GM12878 (cell line): ENCODE measurements around the gene RCCD1.

Experiments used
- BRCA1 ChIP-seq: IDR thresholded peaks from 2 replicates; pipeline ENCODE4 v1.6.1; 2011; ENCODE audit warnings: low read depth, low read length, improper control_type of control experiment
- CHD2 ChIP-seq: IDR thresholded peaks from 2 replicates; pipeline ENCODE4 v1.6.1; 2011; ENCODE audit warnings: low read depth, low read length, improper control_type of control experiment, borderline replicate concordance
- DPF2 ChIP-seq: fragments of 450-650 bp; IDR thresholded peaks from 2 replicates; pipeline ENCODE4 v1.6.1; 2017; ENCODE audit warnings: mild to moderate bottlenecking
- EP300 ChIP-seq, 2 experiments: fragments of 150-350 bp in 1 of 2; IDR thresholded peaks; 2 replicates each; pipeline ENCODE4 v1.6.1; 2011 to 2012; ENCODE audit warnings: low read depth in 2 of 2, low read length in 2 of 2, borderline replicate concordance in 1 of 2, improper control_type of control experiment in 1 of 2, inconsistent platforms in 1 of 2; ENCODE audit not compliant: control insufficient read depth in 1 of 2
- FOS ChIP-seq: IDR thresholded peaks from 3 replicates; pipeline ENCODE4 v1.6.1; 2011; ENCODE audit warnings: borderline replicate concordance; ENCODE audit not compliant: insufficient read length; ENCODE audit errors: extremely low read depth
- MTA3 ChIP-seq: IDR thresholded peaks from 2 replicates; pipeline ENCODE4 v1.6.1; 2012; ENCODE audit warnings: low read length, inconsistent platforms, borderline replicate concordance
- POLR2AphosphoS2 ChIP-seq: IDR thresholded peaks from 2 replicates; pipeline ENCODE4 v1.6.1; 2011; ENCODE audit warnings: low read depth, mild to moderate bottlenecking, low read length, improper control_type of control experiment, moderate library complexity
- RAD51 ChIP-seq: fragments of 450-650 bp; IDR thresholded peaks from 2 replicates; pipeline ENCODE4 v1.6.1; 2016; ENCODE audit warnings: moderate library complexity, mild to moderate bottlenecking, inconsistent platforms
- SMC3 ChIP-seq: IDR thresholded peaks from 2 replicates; pipeline ENCODE4 v1.6.1; 2011; ENCODE audit warnings: low read length, improper control_type of control experiment, borderline replicate concordance
- SP1 ChIP-seq: IDR thresholded peaks from one replicate; pipeline ENCODE4 v1.6.1; 2011; ENCODE audit warnings: low read depth, low read length
- TAF1 ChIP-seq: IDR thresholded peaks from 2 replicates; pipeline ENCODE4 v1.6.1; 2011; ENCODE audit warnings: mild to moderate bottlenecking, low read depth, low read length, borderline replicate concordance
- TCF3 ChIP-seq: IDR thresholded peaks from 2 replicates; pipeline ENCODE4 v1.6.1; 2012; ENCODE audit warnings: low read depth, mild to moderate bottlenecking, low read length, borderline replicate concordance; ENCODE audit not compliant: insufficient read depth
- ZNF24 ChIP-seq: fragments of 450-650 bp; IDR thresholded peaks from 2 replicates; pipeline ENCODE4 v1.6.1; 2017; ENCODE audit warnings: antibody characterized with exemption, mild to moderate bottlenecking
- TF ChIP-seq, protein P1 (sequence below), 3 experiments: IDR thresholded peaks in 2 of 3; conservative IDR thresholded peaks in 1 of 3; 2 replicates each; pipeline ENCODE4 v1.5.1; 2011; ENCODE audit warnings: low read depth in 3 of 3, low read length in 3 of 3, mild to moderate bottlenecking in 3 of 3, control low read depth in 2 of 3, moderate library complexity in 2 of 3, inconsistent platforms in 1 of 3, mixed read lengths in 1 of 3; ENCODE audit not compliant: control insufficient read depth in 2 of 3, insufficient read depth in 1 of 3; ENCODE audit errors: extremely low read depth in 1 of 3

DNA sequence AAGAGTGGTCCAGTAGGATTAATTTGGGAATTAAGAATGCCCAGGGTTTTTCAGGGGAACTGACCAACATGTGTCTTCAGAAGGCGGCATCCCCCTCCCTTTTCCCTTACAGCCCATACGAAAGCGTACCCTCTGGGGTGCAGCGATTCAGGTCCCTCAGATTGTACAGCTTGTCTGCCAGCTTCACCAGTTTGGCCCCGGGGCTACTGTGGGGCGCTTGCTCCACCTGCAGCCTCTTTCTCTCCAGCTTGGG is 23.2 kb upstream of the RCCD1 start:
- no peak for TF ChIP-seq EP300 (IDR thresholded peaks at IDR 0.05; ENCODE audit: borderline replicate concordance in 1 of 2, control insufficient read depth in 1 of 2, low read depth in 2 of 2, low read length in 2 of 2)
- TF ChIP-seq RAD51, result no peak
- no peak for TF ChIP-seq SP1
- TF ChIP-seq FOS, result no peak
- no peak for TF ChIP-seq BRCA1
- no peak for TF ChIP-seq DPF2
- TF ChIP-seq ZNF24, result no peak
- TF ChIP-seq, protein P1, sequence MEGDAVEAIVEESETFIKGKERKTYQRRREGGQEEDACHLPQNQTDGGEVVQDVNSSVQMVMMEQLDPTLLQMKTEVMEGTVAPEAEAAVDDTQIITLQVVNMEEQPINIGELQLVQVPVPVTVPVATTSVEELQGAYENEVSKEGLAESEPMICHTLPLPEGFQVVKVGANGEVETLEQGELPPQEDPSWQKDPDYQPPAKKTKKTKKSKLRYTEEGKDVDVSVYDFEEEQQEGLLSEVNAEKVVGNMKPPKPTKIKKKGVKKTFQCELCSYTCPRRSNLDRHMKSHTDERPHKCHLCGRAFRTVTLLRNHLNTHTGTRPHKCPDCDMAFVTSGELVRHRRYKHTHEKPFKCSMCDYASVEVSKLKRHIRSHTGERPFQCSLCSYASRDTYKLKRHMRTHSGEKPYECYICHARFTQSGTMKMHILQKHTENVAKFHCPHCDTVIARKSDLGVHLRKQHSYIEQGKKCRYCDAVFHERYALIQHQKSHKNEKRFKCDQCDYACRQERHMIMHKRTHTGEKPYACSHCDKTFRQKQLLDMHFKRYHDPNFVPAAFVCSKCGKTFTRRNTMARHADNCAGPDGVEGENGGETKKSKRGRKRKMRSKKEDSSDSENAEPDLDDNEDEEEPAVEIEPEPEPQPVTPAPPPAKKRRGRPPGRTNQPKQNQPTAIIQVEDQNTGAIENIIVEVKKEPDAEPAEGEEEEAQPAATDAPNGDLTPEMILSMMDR (IDR thresholded peaks at IDR 0.05 in 2 of 3, conservative IDR thresholded peaks at IDR 0.05 in 1 of 3; ENCODE audit: control insufficient read depth in 2 of 3, extremely low read depth in 1 of 3, insufficient read depth in 1 of 3, low read depth in 3 of 3, low read length in 3 of 3), result no peak
- TF ChIP-seq TCF3, result no peak
- TF ChIP-seq TAF1, result no peak
- TF ChIP-seq MTA3, result no peak
- no peak for TF ChIP-seq SMC3
- TF ChIP-seq POLR2AphosphoS2, result no peak
- TF ChIP-seq CHD2, result no peak
